Osteoblast (primary cell): ENCODE data around the gene CACNG1. TPM values are rescaled to one million over a fixed set of nuclear protein-coding genes. Genes with fewer than 3 reads are reported as not detected.

Experiments
- DNase-seq: peaks from one replicate; pipeline ENCODE4 v3.0.0; 2011; ENCODE audit warnings: low spot score, mixed read lengths; ENCODE audit not compliant: insufficient read length; ENCODE audit errors: missing footprints
- H2AFZ ChIP-seq: 2 replicates; pipeline ENCODE4 v1.6.0; 2011; ENCODE audit warnings: mild to moderate bottlenecking, low read length
- H3K27ac ChIP-seq: 2 replicates; pipeline ENCODE4 v1.5.1; 2011; ENCODE audit warnings: mild to moderate bottlenecking, low read depth, low read length, moderate library complexity
- H3K27me3 ChIP-seq: 2 replicates; pipeline ENCODE4 v1.6.0; 2012; ENCODE audit warnings: mild to moderate bottlenecking, control low read depth, inconsistent platforms, low read length, moderate library complexity; ENCODE audit not compliant: insufficient read depth
- H3K36me3 ChIP-seq: 2 replicates; pipeline ENCODE4 v1.5.1; 2011; ENCODE audit warnings: mild to moderate bottlenecking, low read length, control low read depth, moderate library complexity; ENCODE audit not compliant: insufficient read depth
- H3K4me1 ChIP-seq: 2 replicates; pipeline ENCODE4 v1.5.1; 2011; ENCODE audit warnings: mild to moderate bottlenecking, low read length, control low read depth, moderate library complexity; ENCODE audit not compliant: insufficient read depth
- H3K4me2 ChIP-seq: 2 replicates; pipeline ENCODE4 v1.6.0; 2011; ENCODE audit warnings: mild to moderate bottlenecking, low read length; ENCODE audit not compliant: insufficient read depth
- H3K4me3 ChIP-seq: fragments of 200-600 bp; sonication (generic); 3 replicates; pipeline ENCODE4 v1.5.1; 2012; ENCODE audit warnings: mild to moderate bottlenecking, low read length, inconsistent platforms; ENCODE audit not compliant: insufficient read depth
- H3K79me2 ChIP-seq: 2 replicates; pipeline ENCODE4 v1.6.0; 2012; ENCODE audit warnings: mild to moderate bottlenecking, low read length, control low read depth, inconsistent platforms; ENCODE audit not compliant: insufficient read depth
- H3K9me3 ChIP-seq: 2 replicates; pipeline ENCODE4 v1.5.1; 2011; ENCODE audit warnings: low read depth, low read length, control low read depth
- H4K20me1 ChIP-seq: 2 replicates; pipeline ENCODE4 v1.6.0; 2012; ENCODE audit warnings: mild to moderate bottlenecking, low read length, control low read depth; ENCODE audit not compliant: insufficient read depth
- CTCF ChIP-seq: IDR thresholded peaks from 2 replicates; pipeline ENCODE4 v1.5.1; 2011; ENCODE audit warnings: mild to moderate bottlenecking, low read depth, low read length, moderate library complexity; ENCODE audit errors: extremely low read depth
- total RNA-seq: library from RNA; depleted of rRNA; stranded (reverse); fragments of >200 nt; gene quantifications from 2 replicates; pipeline ENCODE4 v1.2.3, GENCODE V29; 2012

Gene CACNG1
- total RNA-seq, 1 donor, result not detected

GRCh38 chr17:67011527-67012175 is 32.7 kb upstream of the CACNG1 start:
- TF ChIP-seq CTCF, result no peak
- Histone ChIP-seq H2AFZ (no peak overlapping the region), H4K20me1 (no peaks in the 10 kb centered on the region), H3K4me1 (no peaks in the 10 kb centered on the region), H3K9me3 (no peaks in the 10 kb centered on the region), H3K27ac (no peak overlapping the region), H3K79me2 (no peaks in the 10 kb centered on the region), H3K36me3 (no peaks in the 10 kb centered on the region), H3K4me3 (no peak overlapping the region), H3K4me2 (no peak overlapping the region), H3K27me3 (peaks cover 37% of the 10 kb centered on the region)
- DNase-seq, result no peak

GRCh38 chr17:67013891-67014290 is 30.5 kb upstream of the CACNG1 start:
- TF ChIP-seq CTCF, result no peak
- no peak overlapping the region for H3K27ac ChIP-seq
- no peak overlapping the region for H2AFZ ChIP-seq
- no peak overlapping the region for H3K4me2 ChIP-seq
- no peaks in the 10 kb centered on the region for H4K20me1 ChIP-seq
- no peaks in the 10 kb centered on the region for H3K9me3 ChIP-seq
- H3K27me3 ChIP-seq, result peaks cover 23% of the 10 kb centered on the region
- no peak overlapping the region for H3K4me3 ChIP-seq
- DNase-seq, result no peak
- H3K4me1 ChIP-seq, result no peaks in the 10 kb centered on the region
- no peaks in the 10 kb centered on the region for H3K36me3 ChIP-seq
- H3K79me2 ChIP-seq, result no peaks in the 10 kb centered on the region

GRCh38 chr17:67015001-67015400 is 29.4 kb upstream of the CACNG1 start:
- Histone ChIP-seq H4K20me1 (no peaks in the 10 kb centered on the region), H3K36me3 (no peaks in the 10 kb centered on the region), H3K79me2 (no peaks in the 10 kb centered on the region), H3K4me3 (no peak overlapping the region), H3K4me2 (no peak overlapping the region), H2AFZ (no peak overlapping the region), H3K27me3 (peaks cover 20% of the 10 kb centered on the region), H3K27ac (no peak overlapping the region), H3K4me1 (no peaks in the 10 kb centered on the region), H3K9me3 (no peaks in the 10 kb centered on the region)
- TF ChIP-seq CTCF, result no peak
- DNase-seq, result no peak

GRCh38 chr17:67016039-67016762 is 28.2 kb upstream of the CACNG1 start:
- Histone ChIP-seq H3K4me3 (no peak overlapping the region), H3K79me2 (no peaks in the 10 kb centered on the region), H4K20me1 (no peaks in the 10 kb centered on the region), H3K4me2 (no peak overlapping the region), H3K27me3 (peaks cover 24% of the 10 kb centered on the region), H3K9me3 (no peaks in the 10 kb centered on the region), H3K27ac (no peak overlapping the region), H3K4me1 (no peaks in the 10 kb centered on the region), H3K36me3 (no peaks in the 10 kb centered on the region), H2AFZ (no peak overlapping the region)
- DNase-seq, result no peak
- TF ChIP-seq CTCF, result no peak
